Stimulated activated naive CD8-positive, alpha-beta T cell treated with anti-CD3 and anti-CD28 coated beads, Interleukin-15, Interleukin-2, amounts not matched to agents 100 ng/mL and 50 ng/mL, for 24 hours (primary cell): ENCODE results near the gene SNRPA1.
"Not testable (repeated sequence)": the region's sequence is repeated elsewhere in the genome, so short reads cannot be mapped to it uniquely, and the experiment has no call there.

ENCODE experiments used
- H3K27ac Mint-ChIP-seq: one replicate; pipeline ENCODE4 v1.8.0; 2021; ENCODE audit warnings: mild to moderate bottlenecking, mixed read lengths
- H3K27me3 Mint-ChIP-seq: one replicate; pipeline ENCODE4 v1.8.0; 2021; ENCODE audit warnings: mixed read lengths
- H3K36me3 Mint-ChIP-seq: one replicate; pipeline ENCODE4 v1.8.0; 2021; ENCODE audit warnings: low read depth, mixed read lengths
- H3K4me1 Mint-ChIP-seq: one replicate; pipeline ENCODE4 v1.8.0; 2021; ENCODE audit warnings: low read depth, mixed read lengths
- H3K4me3 Mint-ChIP-seq: one replicate; pipeline ENCODE4 v1.8.0; 2021; ENCODE audit warnings: mild to moderate bottlenecking, mixed read lengths
- H3K9me3 Mint-ChIP-seq: one replicate; pipeline ENCODE4 v1.8.0; 2021; ENCODE audit warnings: mixed read lengths

Gene SNRPA1

GRCh38 chr15:101294731-101295606, at the start of gene SNRPA1:
TSS of gene SNRPA1 (minus strand) at chr15:101295248. CDS start at chr15:101295178, 70 bp downstream.
- H3K27me3 Mint-ChIP-seq = no peaks in the 10 kb centered on the region
- H3K36me3 Mint-ChIP-seq = peaks cover 43% of the 10 kb centered on the region
- H3K9me3 Mint-ChIP-seq = no peaks in the 10 kb centered on the region
- peak within 1 kb of the TSS; percentile 99 for H3K27ac Mint-ChIP-seq
- peaks cover 47% of the 10 kb centered on the region for H3K4me1 Mint-ChIP-seq
- H3K4me3 Mint-ChIP-seq = peak within 1 kb of the TSS; percentile 98

- Mint-ChIP-seq H3K4me3 (no peak overlapping the region), H3K27me3 (peaks cover 50% of the 10 kb centered on the region), H3K9me3 (no peaks in the 10 kb centered on the region), H3K4me1 (no peaks in the 10 kb centered on the region), H3K27ac (no peak overlapping the region), H3K36me3 (no peaks in the 10 kb centered on the region)
Measured at GRCh38 chr15:101342056-101342455, 47.0 kb upstream of the SNRPA1 start.

GRCh38 chr15:101338502-101339057, 43.5 kb upstream of the SNRPA1 start:
- no peak overlapping the region for H3K27ac Mint-ChIP-seq
- H3K36me3 Mint-ChIP-seq = no peaks in the 10 kb centered on the region
- H3K9me3 Mint-ChIP-seq = peaks cover 5% of the 10 kb centered on the region
- no peak overlapping the region for H3K4me3 Mint-ChIP-seq
- H3K4me1 Mint-ChIP-seq = peaks cover 6% of the 10 kb centered on the region
- peaks cover 31% of the 10 kb centered on the region for H3K27me3 Mint-ChIP-seq

GRCh38 chr15:101337976-101338375, 42.9 kb upstream of the SNRPA1 start:
- Mint-ChIP-seq H3K27me3 (peaks cover 27% of the 10 kb centered on the region), H3K9me3 (peaks cover 5% of the 10 kb centered on the region), H3K27ac (no peak overlapping the region), H3K4me1 (peaks cover 11% of the 10 kb centered on the region), H3K4me3 (no peak overlapping the region), H3K36me3 (no peaks in the 10 kb centered on the region)

- Mint-ChIP-seq H3K27me3 (peaks cover 11% of the 10 kb centered on the region), H3K27ac (peak overlapping the region; percentile 91), H3K4me1 (peaks cover 11% of the 10 kb centered on the region), H3K4me3 (peak overlapping the region; percentile 75)
- not testable (repeated sequence) for H3K9me3 Mint-ChIP-seq, H3K36me3 Mint-ChIP-seq
Measured at GRCh38 chr15:101333907-101334789, 39.1 kb upstream of the SNRPA1 start.

- no peaks in the 10 kb centered on the region for H3K36me3 Mint-ChIP-seq
- no peak overlapping the region for H3K27ac Mint-ChIP-seq
- peaks cover 7% of the 10 kb centered on the region for H3K27me3 Mint-ChIP-seq
- no peak overlapping the region for H3K4me3 Mint-ChIP-seq
- H3K9me3 Mint-ChIP-seq = peaks cover 5% of the 10 kb centered on the region
- H3K4me1 Mint-ChIP-seq = peaks cover 11% of the 10 kb centered on the region
Measured at GRCh38 chr15:101332061-101332467, 37.0 kb upstream of the SNRPA1 start.

- Mint-ChIP-seq H3K27me3 (peaks cover 11% of the 10 kb centered on the region), H3K9me3 (no peaks in the 10 kb centered on the region), H3K4me3 (no peak overlapping the region), H3K27ac (no peak overlapping the region), H3K4me1 (peaks cover 11% of the 10 kb centered on the region), H3K36me3 (no peaks in the 10 kb centered on the region)
Measured at GRCh38 chr15:101329867-101330380, 34.9 kb upstream of the SNRPA1 start.

- Mint-ChIP-seq H3K4me1 (peaks cover 5% of the 10 kb centered on the region), H3K4me3 (no peak overlapping the region), H3K36me3 (no peaks in the 10 kb centered on the region), H3K27ac (no peak overlapping the region), H3K27me3 (peaks cover 11% of the 10 kb centered on the region), H3K9me3 (no peaks in the 10 kb centered on the region)
Measured at GRCh38 chr15:101329309-101329863, 34.3 kb upstream of the SNRPA1 start.

- Mint-ChIP-seq H3K27me3 (peaks cover 11% of the 10 kb centered on the region), H3K4me3 (no peak overlapping the region), H3K27ac (no peak overlapping the region), H3K9me3 (no peaks in the 10 kb centered on the region), H3K36me3 (no peaks in the 10 kb centered on the region), H3K4me1 (no peaks in the 10 kb centered on the region)
Measured at GRCh38 chr15:101328001-101328400, 33.0 kb upstream of the SNRPA1 start.

GRCh38 chr15:101327147-101327740, 32.2 kb upstream of the SNRPA1 start:
- Mint-ChIP-seq H3K36me3 (no peaks in the 10 kb centered on the region), H3K9me3 (no peaks in the 10 kb centered on the region), H3K4me1 (peaks cover 2% of the 10 kb centered on the region), H3K27ac (no peak overlapping the region), H3K4me3 (no peak overlapping the region), H3K27me3 (peaks cover 11% of the 10 kb centered on the region)

GRCh38 chr15:101326462-101327146, 31.6 kb upstream of the SNRPA1 start:
- Mint-ChIP-seq H3K9me3 (no peaks in the 10 kb centered on the region), H3K27ac (no peak overlapping the region), H3K4me1 (peaks cover 4% of the 10 kb centered on the region), H3K27me3 (peaks cover 16% of the 10 kb centered on the region), H3K4me3 (no peak overlapping the region), H3K36me3 (no peaks in the 10 kb centered on the region)

GRCh38 chr15:101326026-101326315, 30.9 kb upstream of the SNRPA1 start:
- Mint-ChIP-seq H3K9me3 (no peaks in the 10 kb centered on the region), H3K4me3 (no peak overlapping the region), H3K4me1 (peaks cover 6% of the 10 kb centered on the region), H3K36me3 (no peaks in the 10 kb centered on the region), H3K27me3 (peaks cover 16% of the 10 kb centered on the region), H3K27ac (no peak overlapping the region)

GRCh38 chr15:101325263-101326025, 30.4 kb upstream of the SNRPA1 start:
- no peaks in the 10 kb centered on the region for H3K9me3 Mint-ChIP-seq
- H3K27ac Mint-ChIP-seq = no peak overlapping the region
- peaks cover 12% of the 10 kb centered on the region for H3K4me1 Mint-ChIP-seq
- H3K36me3 Mint-ChIP-seq = no peaks in the 10 kb centered on the region
- H3K27me3 Mint-ChIP-seq = peaks cover 16% of the 10 kb centered on the region
- H3K4me3 Mint-ChIP-seq = no peak overlapping the region
